NCI-H345 treated with DMSO at 0.1 percent for 48 hours (cell line): ENCODE measurements around the gene CHID1.

Experiments used
- DNase-seq: peaks from one replicate; lab custom pipeline; 2025; ENCODE audit not compliant: unreplicated experiment; lab: John Stamatoyannopoulos, UW

Gene CHID1

GRCh38 chr11:888310-889212 is 22.0 kb downstream of the CHID1 start:
- no peak for DNase-seq

GRCh38 chr11:887589-887988 is 23.0 kb downstream of the CHID1 start:
- no peak for DNase-seq

GRCh38 chr11:886568-886967 is 24.0 kb downstream of the CHID1 start:
- DNase-seq, result no peak

- DNase-seq, result no peak
Measured at GRCh38 chr11:884578-885070, 26.0 kb downstream of the CHID1 start.

- no peak for DNase-seq
Measured at GRCh38 chr11:883527-883926, 27.1 kb downstream of the CHID1 start.

GRCh38 chr11:882596-882995 is 28.0 kb downstream of the CHID1 start:
- no peak for DNase-seq

GRCh38 chr11:880447-880846 is 30.2 kb downstream of the CHID1 start:
- DNase-seq, result no peak

- DNase-seq, result no peak
Measured at GRCh38 chr11:877565-877964, 33.0 kb downstream of the CHID1 start.

GRCh38 chr11:876545-876944 is 34.1 kb downstream of the CHID1 start:
- no peak for DNase-seq

- DNase-seq, result no peak
Measured at GRCh38 chr11:875769-876301, 34.8 kb downstream of the CHID1 start.

- DNase-seq, result no peak
Measured at GRCh38 chr11:875203-875602, 35.4 kb downstream of the CHID1 start.

- DNase-seq, result no peak
Measured at GRCh38 chr11:873706-874105, 36.9 kb downstream of the CHID1 start.

GRCh38 chr11:872799-873198 is 37.8 kb downstream of the CHID1 start:
- DNase-seq, result no peak

GRCh38 chr11:871472-871871 is 39.1 kb downstream of the CHID1 start:
- DNase-seq, result no peak

- no peak for DNase-seq
Measured at GRCh38 chr11:870418-870817, 40.2 kb downstream of the CHID1 start.

- no peak for DNase-seq
Measured at GRCh38 chr11:870127-870413, 40.5 kb downstream of the CHID1 start.

- DNase-seq, result no peak
Measured at GRCh38 chr11:869399-870126, 41.0 kb downstream of the CHID1 start.

- DNase-seq, result no peak
Measured at GRCh38 chr11:868802-869201, 41.8 kb downstream of the CHID1 start.

GRCh38 chr11:868394-868793 is 42.2 kb downstream of the CHID1 start:
- no peak for DNase-seq

- no peak for DNase-seq
Measured at GRCh38 chr11:867856-868358, 42.7 kb downstream of the CHID1 start.

GRCh38 chr11:866481-866880 is 44.1 kb downstream of the CHID1 start:
- DNase-seq, result no peak
